Measurements from ENCODE around the gene FAM174A. TPM values are rescaled to one million over a fixed set of nuclear protein-coding genes. Genes with fewer than 3 reads are reported as not detected.

FAM174A gene
- total RNA-seq, 1 experiment from 2014 or later = 6.4 TPM

DNA sequence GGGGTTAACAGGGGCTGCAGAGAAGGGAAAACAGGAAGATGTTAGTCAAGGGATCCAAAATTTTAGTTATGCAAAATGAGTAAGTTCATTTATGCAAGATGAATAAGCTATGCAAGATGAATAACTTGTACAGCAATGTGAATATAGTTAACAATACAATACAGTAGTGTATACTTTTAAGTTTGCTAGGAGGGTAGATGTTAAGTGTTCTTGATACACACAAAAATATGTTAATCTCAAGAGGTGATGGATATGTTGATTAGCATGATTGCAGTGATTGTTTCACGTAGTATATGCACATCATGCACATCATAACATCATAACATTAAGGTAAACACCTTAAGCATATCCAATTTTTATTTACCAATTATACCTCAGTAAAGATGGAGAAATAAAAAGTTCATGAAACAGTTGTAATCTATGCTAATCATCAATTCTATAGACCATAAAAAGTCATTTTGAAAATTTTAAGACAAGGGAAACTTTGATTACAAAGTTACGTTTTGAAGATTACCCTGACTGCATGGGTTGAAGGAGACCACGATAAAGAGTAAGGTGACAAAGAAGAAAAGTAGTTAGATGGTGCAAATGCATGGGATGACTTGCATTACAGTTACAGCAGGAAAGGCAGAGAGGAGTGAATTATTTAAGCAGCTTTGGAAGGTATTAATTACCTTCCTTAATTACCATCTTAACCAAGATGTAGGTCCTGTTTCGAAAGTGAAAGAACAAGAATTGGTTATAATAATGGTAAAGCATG, 31.4 kb downstream of the FAM174A start (continued):
- TF ChIP-seq, protein P1, sequence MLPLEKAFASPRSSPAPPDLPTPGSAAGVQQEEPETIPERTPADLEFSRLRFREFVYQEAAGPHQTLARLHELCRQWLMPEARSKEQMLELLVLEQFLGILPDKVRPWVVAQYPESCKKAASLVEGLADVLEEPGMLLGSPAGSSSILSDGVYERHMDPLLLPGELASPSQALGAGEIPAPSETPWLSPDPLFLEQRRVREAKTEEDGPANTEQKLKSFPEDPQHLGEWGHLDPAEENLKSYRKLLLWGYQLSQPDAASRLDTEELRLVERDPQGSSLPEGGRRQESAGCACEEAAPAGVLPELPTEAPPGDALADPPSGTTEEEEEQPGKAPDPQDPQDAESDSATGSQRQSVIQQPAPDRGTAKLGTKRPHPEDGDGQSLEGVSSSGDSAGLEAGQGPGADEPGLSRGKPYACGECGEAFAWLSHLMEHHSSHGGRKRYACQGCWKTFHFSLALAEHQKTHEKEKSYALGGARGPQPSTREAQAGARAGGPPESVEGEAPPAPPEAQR (CRISPR knock-in tag; IDR thresholded peaks at IDR 0.05) = no peak

DNA sequence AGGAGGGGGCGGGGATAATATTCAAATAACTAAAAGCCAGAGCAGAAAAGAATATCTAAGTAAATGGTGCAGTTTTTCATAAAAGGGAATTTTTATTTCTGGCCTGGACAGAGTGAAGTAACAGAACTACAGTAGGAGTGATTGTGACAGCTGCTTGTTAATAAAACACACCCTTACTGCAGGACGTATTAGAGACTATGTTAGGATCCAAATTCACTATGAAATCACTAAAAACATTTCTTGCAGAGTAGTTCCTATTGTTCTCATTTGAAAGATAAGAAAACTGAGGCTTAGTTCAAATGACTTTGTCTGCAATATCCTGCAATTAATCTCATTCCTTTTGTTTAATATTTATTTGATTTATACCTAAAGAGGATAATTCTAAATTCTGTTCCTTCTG, 39.5 kb downstream of the FAM174A start:
- Mint-ChIP-seq H3K36me3 (no peaks in the 10 kb centered on the region), H3K9me3 (no peaks in the 10 kb centered on the region), H3K27me3 (ENCODE audit: low read depth) (no peaks in the 10 kb centered on the region), H3K27ac (no peak overlapping the region), H3K4me3 (no peak overlapping the region), H3K4me1 (no peaks in the 10 kb centered on the region)
- ATAC-seq (no peak), DNase-seq (ENCODE audit: low spot score) (no peak)
- POLR2A ChIA-PET = no interaction called here
- CTCF ChIA-PET = no interaction called here
- TF ChIP-seq ZNF416 (CRISPR knock-in tag; IDR thresholded peaks at IDR 0.05) = no peak
- no peak for TF ChIP-seq ZNF281 (CRISPR knock-in tag; IDR thresholded peaks at IDR 0.05)
- no peak for TF ChIP-seq CBFB (CRISPR knock-in tag; IDR thresholded peaks at IDR 0.05; ENCODE audit: low read depth)
- no peak for TF ChIP-seq ZNF232 (CRISPR knock-in tag; IDR thresholded peaks at IDR 0.05)
- no peak for TF ChIP-seq JAZF1 (CRISPR knock-in tag; IDR thresholded peaks at IDR 0.05)
- TF ChIP-seq MXD4 (CRISPR knock-in tag; IDR thresholded peaks at IDR 0.05; ENCODE audit: borderline replicate concordance) = no peak
- TF ChIP-seq, protein P2, sequence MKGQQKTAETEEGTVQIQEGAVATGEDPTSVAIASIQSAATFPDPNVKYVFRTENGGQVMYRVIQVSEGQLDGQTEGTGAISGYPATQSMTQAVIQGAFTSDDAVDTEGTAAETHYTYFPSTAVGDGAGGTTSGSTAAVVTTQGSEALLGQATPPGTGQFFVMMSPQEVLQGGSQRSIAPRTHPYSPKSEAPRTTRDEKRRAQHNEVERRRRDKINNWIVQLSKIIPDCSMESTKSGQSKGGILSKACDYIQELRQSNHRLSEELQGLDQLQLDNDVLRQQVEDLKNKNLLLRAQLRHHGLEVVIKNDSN (CRISPR knock-in tag; IDR thresholded peaks at IDR 0.05) = no peak
- TF ChIP-seq ZBTB43 (CRISPR knock-in tag; IDR thresholded peaks at IDR 0.05) = no peak
- no peak for TF ChIP-seq ZNF423 (CRISPR knock-in tag; IDR thresholded peaks at IDR 0.05)

GRCh38 chr5:100575815-100576214, 40.6 kb downstream of the FAM174A start:
- ATAC-seq = no peak
- no peaks in the 10 kb centered on the region for H3K4me1 Mint-ChIP-seq
- CTCF ChIA-PET = no interaction called here
- H3K9me3 Mint-ChIP-seq = no peaks in the 10 kb centered on the region
- no peaks in the 10 kb centered on the region for H3K27me3 Mint-ChIP-seq (ENCODE audit: low read depth)
- H3K36me3 Mint-ChIP-seq = peaks cover 3% of the 10 kb centered on the region; the same call in 1 of the 2 replicates
- POLR2A ChIA-PET = no interaction called here
- H3K4me3 Mint-ChIP-seq = no peak overlapping the region
- H3K27ac Mint-ChIP-seq = no peak overlapping the region
- no peak for DNase-seq (ENCODE audit: low spot score)
- no peak for TF ChIP-seq SMAD3 (CRISPR knock-in tag; IDR thresholded peaks at IDR 0.05; ENCODE audit: borderline replicate concordance)
- TF ChIP-seq ATF2 (CRISPR knock-in tag; IDR thresholded peaks at IDR 0.05; ENCODE audit: borderline replicate concordance, low read depth) = no peak
- no peak for TF ChIP-seq NR3C1 (CRISPR knock-in tag; conservative IDR thresholded peaks at IDR 0.05; ENCODE audit: low read depth)
- no peak for TF ChIP-seq ZBTB43 (CRISPR knock-in tag; IDR thresholded peaks at IDR 0.05)
- no peak for TF ChIP-seq NFE2L1 (CRISPR knock-in tag; IDR thresholded peaks at IDR 0.05)
- TF ChIP-seq CREM (CRISPR knock-in tag; IDR thresholded peaks at IDR 0.05) = no peak
- TF ChIP-seq, protein P1 (CRISPR knock-in tag; IDR thresholded peaks at IDR 0.05) = no peak
- no peak for TF ChIP-seq ATF6 (CRISPR knock-in tag; IDR thresholded peaks at IDR 0.05)
- no peak for TF ChIP-seq NR2C2 (CRISPR knock-in tag; IDR thresholded peaks at IDR 0.05)
- TF ChIP-seq, protein P3, sequence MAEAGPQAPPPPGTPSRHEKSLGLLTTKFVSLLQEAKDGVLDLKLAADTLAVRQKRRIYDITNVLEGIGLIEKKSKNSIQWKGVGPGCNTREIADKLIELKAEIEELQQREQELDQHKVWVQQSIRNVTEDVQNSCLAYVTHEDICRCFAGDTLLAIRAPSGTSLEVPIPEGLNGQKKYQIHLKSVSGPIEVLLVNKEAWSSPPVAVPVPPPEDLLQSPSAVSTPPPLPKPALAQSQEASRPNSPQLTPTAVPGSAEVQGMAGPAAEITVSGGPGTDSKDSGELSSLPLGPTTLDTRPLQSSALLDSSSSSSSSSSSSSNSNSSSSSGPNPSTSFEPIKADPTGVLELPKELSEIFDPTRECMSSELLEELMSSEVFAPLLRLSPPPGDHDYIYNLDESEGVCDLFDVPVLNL (CRISPR knock-in tag; IDR thresholded peaks at IDR 0.05; ENCODE audit: borderline replicate concordance, low read depth) = no peak

Data from WTC11 (cell line).